Measurements from ENCODE around the gene LY86. TPM values are rescaled to one million over a fixed set of nuclear protein-coding genes. Genes with fewer than 3 reads are reported as not detected.

LY86 gene
- total RNA-seq (1 to 10 TPM; 1.0 to 1.5 TPM), polyA plus RNA-seq (1 to 10 TPM; 1.5 to 4.6 TPM)

GRCh38 chr6:6588064-6588923, at the start of gene LY86:
Gene LY86 (plus strand): TSS chr6:6588720. CDS start chr6:6588735, 15 bp downstream.
- no peaks in the 10 kb centered on the region for H3K36me3 Mint-ChIP-seq
- peak within 1 kb of the TSS in 6 of 7 donors; percentile 19 to 90 (median 60) for H3K27ac Mint-ChIP-seq
- POLR2A ChIA-PET (ENCODE audit: partially characterized antibody) = interaction anchor here (1.3 to 2.0 kb wide), 2 partner anchors 22 to 25 kb away, joined by 6 to 11 read pairs; no protein-coding TSS in a partner anchor
- CTCF ChIA-PET (ENCODE audit: partially characterized antibody) = no interaction called here
- no peaks in the 10 kb centered on the region for H3K9me3 Mint-ChIP-seq
- H3K9me3 ChIP-seq (ENCODE audit: control insufficient read depth in 1 of 2, low read length in 2 of 2) = no peaks in the 10 kb centered on the region
- H3K4me3 Mint-ChIP-seq = peak within 1 kb of the TSS in 7 of 8 donors; percentile 49 to 81 (median 66)
- H3K36me3 ChIP-seq (ENCODE audit: insufficient read depth, low read length) = no peaks in the 10 kb centered on the region
- H3K27me3 ChIP-seq (ENCODE audit: insufficient read depth, low read length) = no peaks in the 10 kb centered on the region
- H3K4me1 Mint-ChIP-seq = peaks cover 25 to 60% (median 39%) of the 10 kb centered on the region in 4 donors
- H3K4me1 ChIP-seq (ENCODE audit: insufficient read depth, low read length) = peaks cover 22% of the 10 kb centered on the region
- peaks cover 0 to 4% of the 10 kb centered on the region in 2 donors for H3K27me3 Mint-ChIP-seq
- H3K4me3 ChIP-seq (ENCODE audit: low read length in 2 of 2) = no peak within 1 kb of the TSS
- intact Hi-C loops (cut with micrococcal nuclease) = no loop called here
- no peak within 1 kb of the TSS for H3K27ac ChIP-seq (ENCODE audit: low read depth, low read length)
- DNase-seq = no peak

GRCh38 chr6:6539036-6539435, 49.5 kb upstream of the LY86 start:
- ChIA-PET CTCF (ENCODE audit: partially characterized antibody) (interaction anchor here (1.3 kb wide), 1 partner anchor 1395 kb away, joined by 5 read pairs; no protein-coding TSS in a partner anchor), POLR2A (ENCODE audit: partially characterized antibody) (no interaction called here)
- H3K36me3 ChIP-seq (ENCODE audit: insufficient read depth, low read length) = no peaks in the 10 kb centered on the region
- H3K4me3 Mint-ChIP-seq = no peak overlapping the region
- peaks cover 0 to 2% (median 0%) of the 10 kb centered on the region in 8 donors for H3K9me3 Mint-ChIP-seq
- H3K9me3 ChIP-seq (ENCODE audit: control insufficient read depth in 1 of 2, low read length in 2 of 2) = no peaks in the 10 kb centered on the region
- H3K27me3 ChIP-seq (ENCODE audit: insufficient read depth, low read length) = no peaks in the 10 kb centered on the region
- H3K4me3 ChIP-seq (ENCODE audit: low read length in 2 of 2) = no peak overlapping the region
- no peaks in the 10 kb centered on the region for H3K36me3 Mint-ChIP-seq
- H3K27ac Mint-ChIP-seq = no peak overlapping the region
- H3K27me3 Mint-ChIP-seq = peaks cover 11 to 22% of the 10 kb centered on the region in 2 donors
- no peaks in the 10 kb centered on the region for H3K4me1 ChIP-seq (ENCODE audit: insufficient read depth, low read length)
- H3K4me1 Mint-ChIP-seq = peaks cover 4 to 10% (median 7%) of the 10 kb centered on the region in 4 donors
- intact Hi-C loops (cut with micrococcal nuclease) = no loop called here
- no peak overlapping the region for H3K27ac ChIP-seq (ENCODE audit: low read depth, low read length)
- no peak for DNase-seq

GRCh38 chr6:6542357-6542756, 46.2 kb upstream of the LY86 start:
- intact Hi-C loops (cut with micrococcal nuclease) = no loop called here
- Histone ChIP-seq H3K9me3 (ENCODE audit: control insufficient read depth in 1 of 2, low read length in 2 of 2) (no peaks in the 10 kb centered on the region), H3K27me3 (ENCODE audit: insufficient read depth, low read length) (peaks cover 9% of the 10 kb centered on the region), H3K4me3 (ENCODE audit: low read length in 2 of 2) (no peak overlapping the region), H3K27ac (ENCODE audit: low read depth, low read length) (no peak overlapping the region), H3K4me1 (ENCODE audit: insufficient read depth, low read length) (peaks cover 12% of the 10 kb centered on the region), H3K36me3 (ENCODE audit: insufficient read depth, low read length) (no peaks in the 10 kb centered on the region)
- ChIA-PET POLR2A (ENCODE audit: partially characterized antibody) (no interaction called here), CTCF (ENCODE audit: partially characterized antibody) (interaction anchor here (0.8 to 0.9 kb wide), 2 partner anchors 10 to 12 kb away, joined by 3 read pairs; no protein-coding TSS in a partner anchor)
- Mint-ChIP-seq H3K27me3 (peaks cover 23 to 37% of the 10 kb centered on the region in 2 donors), H3K27ac (no peak overlapping the region), H3K4me3 (no peak overlapping the region), H3K9me3 (no peaks in the 10 kb centered on the region), H3K4me1 (peaks cover 7 to 20% (median 12%) of the 10 kb centered on the region in 4 donors), H3K36me3 (no peaks in the 10 kb centered on the region)
- no peak for DNase-seq

- intact Hi-C loops (cut with micrococcal nuclease) = no loop called here
- Mint-ChIP-seq H3K27me3 (peaks cover 30 to 42% of the 10 kb centered on the region in 2 donors), H3K9me3 (no peaks in the 10 kb centered on the region)
These were observed 45.2 kb upstream of the LY86 start for GRCh38 chr6:6543181-6543879.

GRCh38 chr6:6545616-6546317, 42.8 kb upstream of the LY86 start:
- Mint-ChIP-seq H3K27ac (no peak overlapping the region), H3K9me3 (no peaks in the 10 kb centered on the region), H3K27me3 (peaks cover 32 to 41% of the 10 kb centered on the region in 2 donors), H3K36me3 (no peaks in the 10 kb centered on the region), H3K4me1 (peaks cover 3 to 12% (median 4%) of the 10 kb centered on the region in 4 donors), H3K4me3 (peak overlapping the region in 6 of 8 donors; percentile 14 to 77 (median 62))
- Histone ChIP-seq H3K4me3 (ENCODE audit: low read length in 2 of 2) (no peak overlapping the region), H3K27me3 (ENCODE audit: insufficient read depth, low read length) (peaks cover 9% of the 10 kb centered on the region), H3K27ac (ENCODE audit: low read depth, low read length) (no peak overlapping the region), H3K4me1 (ENCODE audit: insufficient read depth, low read length) (peaks cover 12% of the 10 kb centered on the region), H3K9me3 (ENCODE audit: control insufficient read depth in 1 of 2, low read length in 2 of 2) (no peaks in the 10 kb centered on the region), H3K36me3 (ENCODE audit: insufficient read depth, low read length) (no peaks in the 10 kb centered on the region)
- intact Hi-C loops (cut with micrococcal nuclease) = loop anchor here (5.0 kb wide), 1 partner anchor 1148 kb away; no protein-coding TSS in a partner anchor
- DNase-seq = peak in 1 of 5 donors; percentile 2
- CTCF ChIA-PET (ENCODE audit: partially characterized antibody) = interaction anchor here (1.1 to 3.8 kb wide), 8 partner anchors 11 to 1405 kb away, joined by 3 to 60 read pairs (median 10); no protein-coding TSS in a partner anchor
- POLR2A ChIA-PET (ENCODE audit: partially characterized antibody) = interaction anchor here (1.7 kb wide), 1 partner anchor 1402 kb away, joined by 4 read pairs; no protein-coding TSS in a partner anchor

More at GRCh38 chr6:6543181-6543879, 45.2 kb upstream of the LY86 start:
- H3K36me3 Mint-ChIP-seq = no peaks in the 10 kb centered on the region
- POLR2A ChIA-PET (ENCODE audit: partially characterized antibody) = no interaction called here
- no peak overlapping the region for H3K27ac Mint-ChIP-seq
- peaks cover 5 to 15% (median 9%) of the 10 kb centered on the region in 4 donors for H3K4me1 Mint-ChIP-seq
- no peak overlapping the region for H3K4me3 Mint-ChIP-seq
- peaks cover 12% of the 10 kb centered on the region for H3K4me1 ChIP-seq (ENCODE audit: insufficient read depth, low read length)
- no peak overlapping the region for H3K4me3 ChIP-seq (ENCODE audit: low read length in 2 of 2)
- CTCF ChIA-PET (ENCODE audit: partially characterized antibody) = interaction anchor here (0.9 to 1.6 kb wide), 3 partner anchors 13 to 1400 kb away, joined by 3 to 6 read pairs (median 5); no protein-coding TSS in a partner anchor
- no peaks in the 10 kb centered on the region for H3K9me3 ChIP-seq (ENCODE audit: control insufficient read depth in 1 of 2, low read length in 2 of 2)
- H3K27ac ChIP-seq (ENCODE audit: low read depth, low read length) = no peak overlapping the region
- peaks cover 9% of the 10 kb centered on the region for H3K27me3 ChIP-seq (ENCODE audit: insufficient read depth, low read length)
- H3K36me3 ChIP-seq (ENCODE audit: insufficient read depth, low read length) = no peaks in the 10 kb centered on the region
- no peak for DNase-seq

DNA sequence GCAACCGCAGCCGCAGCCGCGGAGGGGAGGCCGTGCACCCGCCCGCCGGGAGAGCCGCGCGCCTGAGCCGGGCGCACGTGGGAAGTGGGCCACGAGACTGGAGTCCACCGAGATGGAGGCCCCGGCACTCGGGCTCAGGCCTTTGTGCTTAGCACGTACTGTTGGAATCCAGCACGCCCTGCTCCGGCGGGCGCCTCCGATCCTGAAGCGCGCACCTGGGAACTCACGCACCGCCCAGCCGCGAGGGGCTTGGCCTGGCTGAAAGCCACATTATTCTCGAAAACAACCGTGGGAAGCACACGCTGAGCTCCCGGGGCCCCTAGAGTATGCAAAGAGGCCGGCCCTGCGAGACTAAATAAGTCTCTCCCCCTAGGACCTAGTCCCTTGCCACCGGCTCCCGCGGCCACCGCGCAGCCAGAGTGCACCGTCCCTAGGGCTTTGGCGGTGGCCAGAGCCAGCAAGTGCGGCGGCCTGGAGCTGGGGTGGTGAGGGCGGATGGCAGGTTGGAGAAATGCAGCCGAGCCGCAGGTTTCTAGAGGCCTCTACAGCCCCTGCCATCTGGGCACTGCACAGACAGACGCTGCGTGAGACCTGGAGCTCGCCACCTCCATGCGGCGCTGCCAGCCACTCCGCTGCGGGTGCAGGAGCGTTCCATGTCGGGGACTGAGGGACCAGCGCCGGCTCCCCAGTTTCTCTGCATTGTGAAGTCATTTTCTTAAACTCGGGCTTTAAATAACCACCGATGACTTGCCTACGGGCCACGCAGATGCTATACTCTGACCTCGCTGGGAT, 42.0 kb upstream of the LY86 start:
- Histone ChIP-seq H3K4me1 (ENCODE audit: insufficient read depth, low read length) (peaks cover 12% of the 10 kb centered on the region), H3K9me3 (ENCODE audit: control insufficient read depth in 1 of 2, low read length in 2 of 2) (no peaks in the 10 kb centered on the region), H3K36me3 (ENCODE audit: insufficient read depth, low read length) (no peaks in the 10 kb centered on the region), H3K27me3 (ENCODE audit: insufficient read depth, low read length) (peaks cover 9% of the 10 kb centered on the region), H3K4me3 (ENCODE audit: low read length in 2 of 2) (peak overlapping the region; percentile 17 to 35), H3K27ac (ENCODE audit: low read depth, low read length) (no peak overlapping the region)
- DNase-seq = peak in 1 of 5 donors; percentile 8
- Mint-ChIP-seq H3K27ac (peak overlapping the region in 2 of 7 donors; percentile 44 to 48), H3K36me3 (no peaks in the 10 kb centered on the region), H3K4me3 (peak overlapping the region; percentile 55 to 84 (median 77)), H3K9me3 (no peaks in the 10 kb centered on the region), H3K4me1 (peaks cover 3 to 12% (median 4%) of the 10 kb centered on the region in 4 donors), H3K27me3 (peaks cover 29 to 41% of the 10 kb centered on the region in 2 donors)
- CTCF ChIA-PET (ENCODE audit: partially characterized antibody) = interaction anchor here (0.8 to 3.8 kb wide), 21 partner anchors 10 to 1412 kb away, joined by 3 to 60 read pairs (median 3); no protein-coding TSS in a partner anchor
- intact Hi-C loops (cut with micrococcal nuclease) = loop anchor here (1.0 to 5.0 kb wide), 3 partner anchors 1149 to 1403 kb away; no protein-coding TSS in a partner anchor
- POLR2A ChIA-PET (ENCODE audit: partially characterized antibody) = interaction anchor here (1.0 to 1.7 kb wide), 2 partner anchors 68 to 1403 kb away, joined by 3 to 4 read pairs; no protein-coding TSS in a partner anchor

Measured in CD4-positive, alpha-beta memory T cell (primary cell).